Fibroblast of pulmonary artery (primary cell): ENCODE measurements around the gene WWOX.

Experiments
- DNase-seq: peaks from one replicate; pipeline ENCODE4 v3.0.0-alpha.2; 2010; ENCODE audit warnings: low read depth
- H3K4me3 ChIP-seq: replicated peaks from 2 replicates; pipeline ENCODE4 v1.5.1; 2011; ENCODE audit warnings: low read depth, mild to moderate bottlenecking, control low read depth, low read length, moderate library complexity
- TF ChIP-seq, protein P1 (sequence below): IDR thresholded peaks from 2 replicates; pipeline ENCODE4 v1.5.1; 2011; ENCODE audit warnings: mild to moderate bottlenecking, control low read depth, low read length, inconsistent platforms; ENCODE audit errors: missing control alignments

The WWOX gene

DNA sequence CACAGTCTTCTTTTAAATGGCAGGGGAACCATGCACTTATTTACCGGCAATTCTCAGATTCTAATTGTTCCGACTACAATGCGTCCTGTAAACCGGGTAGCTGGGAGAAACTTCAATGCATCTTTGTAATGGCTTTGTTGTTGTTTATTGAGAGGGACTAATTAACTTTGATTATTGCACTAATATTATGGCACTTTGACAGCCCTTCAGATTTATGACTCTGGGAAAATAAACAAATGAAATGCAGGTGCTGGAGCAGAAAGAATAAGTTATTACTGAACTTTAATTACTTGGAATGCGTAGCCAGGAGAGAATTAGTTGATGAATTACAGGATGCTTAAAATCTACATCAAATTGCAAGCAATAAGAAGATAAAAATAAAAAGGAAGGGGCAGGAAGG, 77.0 kb downstream of the WWOX start:
- H3K4me3 ChIP-seq = no peak overlapping the region
- DNase-seq = no peak
- TF ChIP-seq, protein P1, sequence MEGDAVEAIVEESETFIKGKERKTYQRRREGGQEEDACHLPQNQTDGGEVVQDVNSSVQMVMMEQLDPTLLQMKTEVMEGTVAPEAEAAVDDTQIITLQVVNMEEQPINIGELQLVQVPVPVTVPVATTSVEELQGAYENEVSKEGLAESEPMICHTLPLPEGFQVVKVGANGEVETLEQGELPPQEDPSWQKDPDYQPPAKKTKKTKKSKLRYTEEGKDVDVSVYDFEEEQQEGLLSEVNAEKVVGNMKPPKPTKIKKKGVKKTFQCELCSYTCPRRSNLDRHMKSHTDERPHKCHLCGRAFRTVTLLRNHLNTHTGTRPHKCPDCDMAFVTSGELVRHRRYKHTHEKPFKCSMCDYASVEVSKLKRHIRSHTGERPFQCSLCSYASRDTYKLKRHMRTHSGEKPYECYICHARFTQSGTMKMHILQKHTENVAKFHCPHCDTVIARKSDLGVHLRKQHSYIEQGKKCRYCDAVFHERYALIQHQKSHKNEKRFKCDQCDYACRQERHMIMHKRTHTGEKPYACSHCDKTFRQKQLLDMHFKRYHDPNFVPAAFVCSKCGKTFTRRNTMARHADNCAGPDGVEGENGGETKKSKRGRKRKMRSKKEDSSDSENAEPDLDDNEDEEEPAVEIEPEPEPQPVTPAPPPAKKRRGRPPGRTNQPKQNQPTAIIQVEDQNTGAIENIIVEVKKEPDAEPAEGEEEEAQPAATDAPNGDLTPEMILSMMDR = no peak

DNA sequence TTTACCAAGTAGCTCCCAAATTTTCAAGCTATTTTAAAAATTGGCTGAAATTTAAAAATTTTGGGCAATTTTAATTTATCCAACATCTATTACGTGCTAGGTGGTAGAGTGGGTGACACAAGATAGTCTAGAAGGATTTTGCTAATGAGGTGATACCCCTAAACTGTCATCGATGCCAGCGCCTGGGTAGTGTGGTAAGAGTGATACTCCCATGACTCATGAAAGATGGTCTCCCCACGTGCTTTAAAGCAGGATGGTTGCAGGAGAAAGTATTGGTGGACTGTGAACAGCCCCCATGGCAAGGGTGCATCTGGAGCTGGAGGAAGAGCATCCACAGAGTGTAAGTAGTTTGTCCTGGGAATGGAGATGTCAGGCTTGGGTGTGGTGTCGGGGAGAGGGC, 77.8 kb downstream of the WWOX start:
- H3K4me3 ChIP-seq = no peak overlapping the region
- TF ChIP-seq, protein P1 = no peak
- DNase-seq = no peak

DNA sequence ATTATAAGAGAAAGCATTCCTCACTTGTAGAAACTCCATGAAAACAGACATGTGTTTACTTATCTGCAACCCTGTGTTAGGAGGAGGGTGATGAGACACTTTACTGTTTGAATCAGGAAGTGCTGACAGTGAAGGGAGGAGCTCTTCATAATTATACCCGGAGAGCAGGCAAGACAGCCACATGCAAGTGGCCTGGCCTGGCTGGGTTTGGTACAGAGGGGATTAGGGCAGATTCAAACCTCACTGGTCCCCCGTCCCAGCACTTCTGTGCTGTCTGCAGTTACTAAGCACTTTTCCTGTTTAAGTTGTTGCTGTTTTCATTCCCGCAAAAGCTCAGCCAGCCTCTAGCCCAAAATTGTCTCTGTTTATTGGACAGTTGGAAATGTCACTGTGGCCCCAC, 78.5 kb downstream of the WWOX start:
- no peak for DNase-seq
- H3K4me3 ChIP-seq = no peak overlapping the region
- TF ChIP-seq, protein P1 = no peak

DNA sequence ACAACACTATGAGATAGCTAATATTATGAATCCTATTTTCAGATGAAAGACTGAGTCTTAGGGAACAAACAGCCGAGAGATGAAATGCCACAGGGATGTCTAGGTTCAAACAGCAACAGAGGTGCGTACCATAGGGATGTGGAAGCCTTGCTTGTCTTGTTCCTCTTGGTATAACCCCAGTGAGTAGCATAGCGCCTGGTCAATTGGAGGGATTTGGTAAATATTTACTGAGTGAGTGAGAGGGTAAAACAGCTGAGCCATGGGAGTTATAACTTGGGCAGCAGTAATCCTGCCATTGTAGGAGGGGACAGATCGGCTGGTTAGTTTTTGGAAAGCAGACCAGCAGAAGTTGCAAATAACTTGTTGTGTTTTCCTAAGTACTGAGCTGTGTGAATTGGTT, 80.2 kb downstream of the WWOX start:
- DNase-seq = no peak
- TF ChIP-seq, protein P1 = no peak
- H3K4me3 ChIP-seq = no peak overlapping the region

DNA sequence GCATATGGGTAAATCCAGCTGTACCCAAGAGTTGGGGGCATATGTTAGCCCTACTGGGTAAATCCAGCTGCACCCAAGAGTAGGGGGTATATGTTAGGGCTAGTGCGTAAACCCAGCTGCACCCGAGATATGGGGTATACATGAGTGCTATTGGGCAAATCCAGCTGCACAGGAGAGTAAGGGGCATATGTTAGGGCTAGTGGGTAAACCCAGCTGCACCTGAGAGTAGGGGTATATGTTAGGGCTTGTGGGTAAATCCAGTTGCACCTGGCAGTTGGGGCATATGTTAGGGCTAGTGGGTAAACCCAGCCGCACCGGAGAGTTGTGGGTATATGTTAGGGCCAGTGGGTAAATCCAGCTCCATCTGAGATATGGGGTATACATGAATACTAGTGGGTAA, 80.9 kb downstream of the WWOX start:
- no peak for DNase-seq
- H3K4me3 ChIP-seq = no peak overlapping the region
- TF ChIP-seq, protein P1 = no peak

DNA sequence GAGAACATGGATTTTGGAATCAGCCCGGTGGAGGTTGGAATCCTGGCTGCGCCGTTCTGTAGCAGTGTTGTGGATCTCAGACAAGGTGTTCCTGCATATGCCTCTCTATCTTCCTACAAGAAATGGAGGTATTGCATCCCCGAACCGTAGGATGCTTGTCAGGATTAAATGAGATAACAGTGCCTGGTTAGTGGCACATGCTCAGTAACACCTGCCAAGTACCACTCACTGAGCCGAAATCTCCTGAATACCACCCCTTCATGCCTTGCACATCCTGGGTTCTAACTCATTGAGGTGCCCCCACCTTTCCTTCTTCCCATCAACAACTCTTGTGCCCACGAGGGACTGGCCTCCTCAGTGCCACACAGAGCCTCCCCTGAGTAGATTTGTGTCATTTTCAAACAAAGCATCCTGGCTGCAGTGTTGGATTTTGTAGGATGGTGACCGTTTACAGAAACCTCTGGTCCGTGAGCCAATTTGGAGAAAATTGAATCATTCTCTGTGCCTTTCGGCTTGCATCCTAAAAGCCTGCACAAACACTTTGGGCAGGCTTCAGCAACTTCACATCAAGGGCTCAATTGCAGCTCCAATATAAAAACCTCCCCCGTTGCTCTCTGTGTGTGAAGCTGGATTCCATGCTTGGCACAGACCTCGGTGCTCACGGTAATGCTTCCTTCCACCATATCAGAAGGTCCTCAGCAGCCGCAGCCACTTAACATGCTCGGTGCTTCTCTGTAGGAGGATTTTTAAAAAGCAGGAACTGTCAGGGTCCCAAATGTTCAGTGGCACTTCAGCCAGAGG, 84.2 kb downstream of the WWOX start:
- TF ChIP-seq, protein P1 = no peak
- DNase-seq = no peak
- no peak overlapping the region for H3K4me3 ChIP-seq
